HepG2 (cell line): ENCODE results near the gene NCCRP1. TPM values are rescaled to one million over a fixed set of nuclear protein-coding genes. Genes with fewer than 3 reads are reported as not detected.
"Not testable (repeated sequence)": the region's sequence is repeated elsewhere in the genome, so short reads cannot be mapped to it uniquely, and the experiment has no call there.

ENCODE experiments used
- ATAC-seq: fragments of 200-7000 bp; cut with Tn5 transposase; 3 replicates; pipeline ENCODE4 v1.9.1; 2020; ENCODE audit warnings: mild to moderate bottlenecking, moderate library complexity
- BruUV-seq: library from RNA; stranded (reverse); fragments of 400-500 nt; replicated peaks from 2 replicates; lab custom pipeline; 2021; lab: Mats Ljungman, UMichigan
- CTCF ChIA-PET: fragments of 300-600 bp; formaldehyde crosslinking; extraction: SDS; loops from one replicate; lab custom pipeline; 2021; ENCODE audit warnings: low total read pairs, inconsistent platforms, low intra/inter-chr PET ratio; lab: Yijun Ruan, JAX
- POLR2A ChIA-PET: fragments of 350-600 bp; sonication (Branson Sonifier 250); formaldehyde crosslinking; loops from one replicate; lab custom pipeline; 2020; ENCODE audit warnings: antibody characterized with exemption, inconsistent platforms; lab: Yijun Ruan, JAX
- DNase-seq: peaks from one replicate; pipeline ENCODE4 v3.0.0-alpha.2; 2015; ENCODE audit warnings: low spot score
- FAIRE-seq: peaks from 3 replicates; lab custom pipeline; 2011; peaks lifted over from hg19 to GRCh38; lab: Jason Lieb, UNC
- H2AFZ ChIP-seq: one replicate; pipeline ENCODE4 v1.6.1; 2011; ENCODE audit warnings: low read length, inconsistent platforms
- H3K27ac ChIP-seq: fragments of 300-600 bp; 3 replicates; pipeline ENCODE4 v1.8.0; 2011; ENCODE audit warnings: mixed run types, mild to moderate bottlenecking, mixed read lengths, low read length, inconsistent platforms; ENCODE audit not compliant: insufficient read depth; ENCODE audit errors: extremely low read length
- H3K27me3 ChIP-seq, 2 experiments: fragments of 200-600 bp in 1 of 2; 2 replicates in 1 of 2; 3 replicates in 1 of 2; pipeline versions ENCODE4 v1.6.0 to v1.8.0; 2011; ENCODE audit warnings: low read length in 2 of 2, mild to moderate bottlenecking in 2 of 2, moderate library complexity in 2 of 2, inconsistent platforms in 1 of 2; ENCODE audit not compliant: insufficient read depth in 2 of 2, control insufficient read depth in 1 of 2
- H3K36me3 ChIP-seq, 2 experiments: fragments of 200-600 bp in 1 of 2; replicated peaks in 1 of 2; 2 replicates in 1 of 2; 3 replicates in 1 of 2; pipeline versions ENCODE4 v1.5.1 to v1.8.0; 2011; ENCODE audit warnings: low read length in 2 of 2, inconsistent platforms in 1 of 2; ENCODE audit not compliant: insufficient read depth in 2 of 2, control insufficient read depth in 1 of 2
- H3K4me1 ChIP-seq: 2 replicates; pipeline ENCODE4 v1.5.1; 2012; ENCODE audit warnings: low read length, inconsistent platforms; ENCODE audit not compliant: insufficient read depth
- H3K4me2 ChIP-seq: 2 replicates; pipeline ENCODE4 v1.6.0; 2011; ENCODE audit warnings: low read depth, low read length, inconsistent platforms
- H3K4me3 ChIP-seq, 3 experiments: fragments of 200-600 bp in 1 of 3; sonication (generic), shearing (Covaris generic) in 1 of 3; replicated peaks in 1 of 3; 2 replicates each; pipeline ENCODE4 v1.5.1; 2011 to 2016; ENCODE audit warnings: low read length in 3 of 3, inconsistent platforms in 2 of 3, low read depth in 2 of 3, mild to moderate bottlenecking in 2 of 3, control low read depth in 1 of 3, mixed read lengths in 1 of 3; ENCODE audit not compliant: insufficient read depth in 1 of 3
- H3K79me2 ChIP-seq: one replicate; pipeline ENCODE4 v1.6.1; 2011; ENCODE audit warnings: low read length, inconsistent platforms; ENCODE audit not compliant: insufficient read depth
- H3K9ac ChIP-seq: 2 replicates; pipeline ENCODE4 v1.6.0; 2011; ENCODE audit warnings: mild to moderate bottlenecking, low read depth, low read length, inconsistent platforms; ENCODE audit not compliant: insufficient read depth
- H3K9me3 ChIP-seq: 2 replicates; pipeline ENCODE4 v1.5.1; 2012; ENCODE audit warnings: mild to moderate bottlenecking, low read length
- H4K20me1 ChIP-seq: 2 replicates; pipeline ENCODE4 v1.6.0; 2011; ENCODE audit warnings: inconsistent platforms, mild to moderate bottlenecking, low read length, moderate library complexity; ENCODE audit not compliant: insufficient read depth
- ATM ChIP-seq: fragments of 450-650 bp; IDR thresholded peaks from 2 replicates; pipeline ENCODE4 v1.7.1; 2017; ENCODE audit warnings: mild to moderate bottlenecking, borderline replicate concordance
- NR0B2 ChIP-seq: sonication (generic); formaldehyde crosslinking; IDR thresholded peaks from 2 replicates; pipeline ENCODE4 v1.4.0; 2020; ENCODE audit warnings: mild to moderate bottlenecking, missing genetic modification reagents
- SIN3A ChIP-seq: IDR thresholded peaks from 2 replicates; pipeline ENCODE4 v1.6.1; 2011; ENCODE audit warnings: low read depth, mild to moderate bottlenecking, control low read depth, low read length, borderline replicate concordance
- STAG1 ChIP-seq: sonication (generic); formaldehyde crosslinking; IDR thresholded peaks from 2 replicates; pipeline ENCODE4 v1.4.0; 2020; ENCODE audit warnings: missing genetic modification reagents
- USF2 ChIP-seq, 2 experiments: sonication (generic) in 1 of 2; formaldehyde crosslinking in 1 of 2; IDR thresholded peaks; 2 replicates each; pipeline versions ENCODE4 v1.5.1 to v1.6.1; 2011 to 2020; ENCODE audit warnings: borderline replicate concordance in 1 of 2, low read depth in 1 of 2, low read length in 1 of 2, mild to moderate bottlenecking in 1 of 2, missing genetic modification reagents in 1 of 2, moderate library complexity in 1 of 2
- ZMAT3 ChIP-seq: sonication (generic); formaldehyde crosslinking; conservative IDR thresholded peaks from 2 replicates; pipeline ENCODE4 v1.7.0; 2021; ENCODE audit warnings: missing genetic modification reagents
- ZNF772 ChIP-seq: sonication (generic); formaldehyde crosslinking; IDR thresholded peaks from 2 replicates; pipeline ENCODE4 v1.5.0; 2020; ENCODE audit warnings: mild to moderate bottlenecking, missing genetic modification reagents
- WGBS: methylation state at CpG from one replicate; pipeline ENCODE4 v1.1.6; 2017; ENCODE audit warnings: low lambda C conversion rate; 5-methylcytosine and 5-hydroxymethylcytosine counted together
- in situ Hi-C: cut with HindIII; loops from 2 replicates; pipeline ENCODE4 v1.10.0; 2017; ENCODE audit warnings: low pct_unique_long_range_greater_than_20kb; ENCODE audit not compliant: extremely low pct_ligation_motif_present
- intact Hi-C: fragments of 100-400 bp; cut with micrococcal nuclease; formaldehyde crosslinking; loops from one replicate; pipeline ENCODE4 v1.10.0; 2022; ENCODE audit not compliant: unreplicated experiment
- polyA plus RNA-seq, 8 experiments: library from polyadenylated mRNA; depleted of rRNA in 3 of 8; stranded (reverse) in 7 of 8; unstranded in 1 of 8; fragments of >200 nt; fragmentation: Illumina TruSeq in 4 of 8; extraction: Trizol in 4 of 8; gene quantifications; 2 replicates each; pipeline versions ENCODE4 v1.2.1 to v1.2.3, GENCODE V29; 2011 to 2016; ENCODE audit warnings: low read depth in 4 of 8, missing spikeins in 1 of 8, mixed read lengths in 1 of 8; ENCODE audit not compliant: insufficient read depth in 1 of 8
- total RNA-seq, 5 experiments: library from RNA; depleted of rRNA; stranded (reverse); fragments of >200 nt; fragmentation: Illumina TruSeq; extraction: Trizol; gene quantifications; 2 replicates each; pipeline ENCODE4 v1.2.3, GENCODE V29; 2016; ENCODE audit warnings: low read depth in 1 of 5

The NCCRP1 gene
- total and polyA plus RNA-seq, 2 of the 13 experiments (the other 11 are each of a cell fraction or from before 2014, with no cell fraction given), result not detected

DNA sequence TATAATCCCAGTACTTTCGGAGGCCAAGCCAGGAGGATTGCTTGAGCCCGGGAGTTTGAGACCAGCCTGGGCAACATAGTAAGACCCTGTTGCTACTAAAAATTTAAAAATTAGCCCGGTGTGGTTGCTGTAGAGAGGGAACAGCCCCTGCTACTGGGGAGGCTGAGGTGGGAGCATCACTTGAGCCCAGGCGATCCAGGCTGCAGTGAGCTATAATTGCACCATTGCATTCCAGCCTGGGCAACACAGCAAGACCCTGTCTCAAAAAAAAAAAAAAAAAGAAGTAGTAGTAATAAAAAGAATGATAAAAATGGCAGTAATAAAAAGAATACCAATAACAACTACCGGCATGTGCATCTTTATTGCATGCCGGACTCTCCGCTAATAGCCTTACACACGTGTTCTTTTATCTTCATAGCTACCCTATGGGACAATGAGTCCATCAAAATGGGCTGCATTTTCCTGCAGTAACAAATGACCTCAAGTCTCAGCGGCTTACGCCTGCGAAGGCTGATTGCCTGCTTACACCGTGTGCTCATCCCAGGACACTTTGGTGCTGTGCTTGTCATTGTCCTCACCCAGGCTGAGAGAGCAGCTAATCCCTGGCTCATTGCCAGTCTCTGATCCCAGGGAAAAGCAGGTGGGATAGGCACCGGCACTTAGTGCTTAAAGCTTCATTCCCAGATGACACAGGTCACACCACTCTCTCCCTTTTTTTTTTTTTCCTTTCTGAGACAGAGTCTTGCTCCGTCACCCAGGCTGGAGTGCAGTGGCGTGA is 21.7 kb downstream of the NCCRP1 start (continued):
- TF ChIP-seq USF2 (IDR thresholded peaks at IDR 0.05; ENCODE audit: low read depth, low read length), result no peak
- TF ChIP-seq USF2 (CRISPR knock-in tag; IDR thresholded peaks at IDR 0.05; ENCODE audit: borderline replicate concordance), result no peak
- no peak for TF ChIP-seq ATM
- no peak for TF ChIP-seq SIN3A
- TF ChIP-seq ZMAT3 (CRISPR knock-in tag), result no peak
- no peak for TF ChIP-seq ZNF772 (CRISPR knock-in tag)
- TF ChIP-seq NR0B2 (CRISPR knock-in tag), result no peak
- TF ChIP-seq, all 625 proteins: peak for 0

DNA sequence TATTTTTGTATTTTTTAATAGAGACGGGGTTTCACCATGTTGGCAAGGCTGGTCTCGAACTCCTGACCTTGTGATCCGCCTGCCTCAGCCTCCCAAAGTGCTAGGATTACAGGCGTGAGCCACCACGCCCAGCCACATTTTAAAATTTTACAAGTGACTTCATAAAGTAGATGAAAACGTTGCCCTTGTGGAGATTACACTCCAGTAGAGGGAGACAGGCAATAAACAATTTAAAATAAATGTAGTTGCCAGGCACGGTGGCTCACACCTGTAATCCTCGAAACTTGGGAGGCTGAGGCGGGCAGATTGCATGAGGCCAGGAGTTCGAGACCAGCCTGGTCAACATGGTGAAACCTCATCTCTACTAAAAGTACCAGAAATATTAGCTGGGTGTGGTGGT is 22.3 kb downstream of the NCCRP1 start:
- CTCF ChIA-PET, H2AFZ ChIP-seq, H3K27me3 ChIP-seq, H3K27ac ChIP-seq, H3K36me3 ChIP-seq, BruUV-seq, in situ Hi-C loops, H3K4me1 ChIP-seq, FAIRE-seq, ATAC-seq, H3K9me3 ChIP-seq, DNase-seq, H3K9ac ChIP-seq, POLR2A ChIA-PET, H3K4me2 ChIP-seq, H3K79me2 ChIP-seq, H3K4me3 ChIP-seq, H4K20me1 ChIP-seq, intact Hi-C loops: not testable (repeated sequence)
- WGBS, result 21% methylated on average over 10 of the region's 10 CpGs
- TF ChIP-seq STAG1, result peak; percentile 19; the same call in 1 of the 2 replicates
